ENCODE data around the gene GHRL. TPM values are rescaled to one million over a fixed set of nuclear protein-coding genes. Genes with fewer than 3 reads are reported as not detected.

Gene GHRL
- total RNA-seq, 5 donors from 2014 or later (not counting 1 experiment from before 2014, with no cell fraction given): 0.29 to 1.7 (median 0.61) TPM; not detected in 1

DNA sequence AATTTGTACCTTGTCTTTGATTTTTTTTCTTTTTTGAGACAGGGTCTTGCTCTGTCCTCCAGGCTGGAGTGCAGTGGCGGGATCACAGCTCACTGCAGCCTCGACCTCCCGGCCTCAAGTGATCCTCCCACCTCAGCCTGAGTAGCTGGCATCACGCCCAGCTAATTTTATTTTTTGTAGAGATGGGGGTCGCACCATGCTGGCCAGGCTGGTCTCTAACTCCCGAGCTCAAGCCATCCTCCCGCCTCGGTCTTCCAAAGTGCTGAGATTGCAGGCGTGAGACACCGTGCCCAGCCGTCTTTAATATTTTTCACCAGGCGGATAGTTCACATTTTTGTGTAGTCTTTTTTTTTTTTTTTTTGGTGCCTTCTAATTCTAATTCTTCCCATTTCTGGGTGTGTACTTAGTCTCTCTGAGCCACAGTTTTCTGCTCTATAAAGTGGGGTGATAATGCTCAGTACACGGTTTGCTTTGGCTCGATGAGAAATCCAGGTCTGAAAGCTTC lies 45.0 kb downstream of the GHRL start:
- WGBS (ENCODE audit: insufficient coverage): 0% methylated on average over 2 of the region's 14 CpGs
- H3K4me1 Mint-ChIP-seq: peaks cover 52 to 58% (median 55%) of the 10 kb centered on the region in 3 donors
- peaks cover 0 to 10% (median 5%) of the 10 kb centered on the region in 3 donors for H3K9me3 Mint-ChIP-seq
- Histone ChIP-seq H3K9me3 (no peaks in the 10 kb centered on the region), H3K4me3 (ENCODE audit: control insufficient read depth in 1 of 2, extremely low read depth in 1 of 2, low read length in 1 of 2) (peak overlapping the region; percentile 42 to 96), H3K36me3 (ENCODE audit: control insufficient read depth in 2 of 2, extremely low read depth in 1 of 2, insufficient read depth in 1 of 2, low read length in 1 of 2) (peaks cover 0 to 5% of the 10 kb centered on the region in 2 donors), H3K27ac (ENCODE audit: low read length) (peak overlapping the region; percentile 73), H3K27me3 (replicated peaks in 1 of 2; ENCODE audit: control insufficient read depth in 2 of 2, extremely low read depth in 1 of 2, insufficient read depth in 2 of 2, low read length in 1 of 2) (no peaks in the 10 kb centered on the region), H3K4me1 (ENCODE audit: control insufficient read depth in 1 of 2, extremely low read depth in 1 of 2, insufficient read depth in 2 of 2, low read length in 2 of 2) (peaks cover 30 to 53% of the 10 kb centered on the region in 2 experiments)
- no peak for ATAC-seq (replicated peaks in 1 of 4)
- peaks cover 25% of the 10 kb centered on the region for H3K36me3 Mint-ChIP-seq
- no peaks in the 10 kb centered on the region for H3K27me3 Mint-ChIP-seq
- H3K27ac Mint-ChIP-seq: peak overlapping the region; percentile 91 to 93
- ChIA-PET POLR2A (interaction anchor here (0.6 to 0.8 kb wide), 5 partner anchors 12 to 314 kb away, joined by 3 to 8 read pairs (median 5); partner anchors contain the start of genes CRELD1 (in 1 of the 2) and SEC13 (in 1 of the 2)), CTCF (interaction anchor here in 1 of 2 donors (0.7 to 2.5 kb wide), 4 partner anchors 16 to 316 kb away, joined by 3 to 20 read pairs (median 4); no protein-coding TSS in a partner anchor)
- DNase-seq: no peak
- H3K4me3 Mint-ChIP-seq: peak overlapping the region; percentile 74 to 92 (median 84)

DNA sequence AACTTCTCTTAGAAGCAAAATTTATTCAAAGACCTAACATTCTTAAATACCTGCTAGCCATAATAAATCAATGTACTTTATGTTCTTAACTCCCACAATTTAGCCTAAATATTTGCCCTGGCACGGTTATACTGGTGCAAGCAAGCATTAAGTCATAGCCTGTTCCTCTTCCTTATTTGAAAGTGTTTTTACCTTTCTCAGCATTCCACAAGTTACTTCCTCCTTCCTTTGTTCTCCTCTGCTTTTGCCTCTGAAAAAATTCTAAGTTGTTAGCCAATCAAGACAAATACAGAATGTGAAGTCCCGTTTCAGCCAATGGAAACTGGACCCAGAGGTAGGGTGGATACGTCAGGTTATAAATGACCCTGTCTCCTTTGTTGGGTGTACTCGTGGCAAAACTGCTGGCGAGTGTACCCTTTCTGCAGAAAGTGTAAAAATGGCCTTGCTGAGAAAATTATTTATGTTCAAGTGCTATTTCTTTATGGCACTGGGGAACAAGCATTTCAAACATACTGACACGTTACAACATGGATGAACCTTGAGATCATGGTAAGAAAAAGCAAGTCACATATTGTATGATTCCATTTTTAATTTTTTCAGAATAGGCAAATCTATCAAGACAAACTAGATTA lies 47.5 kb downstream of the GHRL start:
- ATAC-seq (replicated peaks in 1 of 4): no peak
- CTCF ChIA-PET: no interaction called here
- POLR2A ChIA-PET: no interaction called here

DNA sequence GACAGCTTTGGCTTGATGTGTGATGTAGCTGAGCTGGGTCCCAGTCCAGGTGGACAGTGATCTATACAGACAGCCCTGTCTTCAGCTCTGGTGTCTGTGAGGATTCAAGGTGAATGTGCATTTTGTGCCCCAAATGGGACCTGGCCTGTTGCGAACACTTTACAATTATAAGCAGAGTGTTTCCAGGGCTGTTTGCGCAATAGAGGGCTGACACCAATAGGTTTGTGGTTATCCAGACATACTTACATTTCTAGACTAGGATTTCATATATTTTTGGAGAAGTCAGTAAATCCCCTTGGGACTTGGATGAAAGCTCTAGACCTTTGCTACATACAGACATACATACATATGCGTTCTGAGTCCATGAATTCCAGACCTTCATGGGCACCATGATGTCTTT lies 48.7 kb downstream of the GHRL start:
- no CpG with 5 or more reads among the region's 3 CpGs for WGBS (ENCODE audit: insufficient coverage)
- no peaks in the 10 kb centered on the region for H3K27me3 Mint-ChIP-seq

More for the DNA sequence above, 47.5 kb downstream of the GHRL start:
- Histone ChIP-seq H3K27me3 (replicated peaks in 1 of 2; ENCODE audit: control insufficient read depth in 2 of 2, extremely low read depth in 1 of 2, insufficient read depth in 2 of 2, low read length in 1 of 2) (no peaks in the 10 kb centered on the region), H3K36me3 (ENCODE audit: control insufficient read depth in 2 of 2, extremely low read depth in 1 of 2, insufficient read depth in 1 of 2, low read length in 1 of 2) (no peaks in the 10 kb centered on the region), H3K4me1 (ENCODE audit: control insufficient read depth in 1 of 2, extremely low read depth in 1 of 2, insufficient read depth in 2 of 2, low read length in 2 of 2) (peaks cover 40 to 56% of the 10 kb centered on the region in 2 experiments), H3K27ac (ENCODE audit: low read length) (no peak overlapping the region), H3K4me3 (ENCODE audit: control insufficient read depth in 1 of 2, extremely low read depth in 1 of 2, low read length in 1 of 2) (no peak overlapping the region), H3K9me3 (no peaks in the 10 kb centered on the region)
- 93% methylated on average over 3 of the region's 6 CpGs for WGBS (ENCODE audit: insufficient coverage)
- no peak overlapping the region for H3K4me3 Mint-ChIP-seq
- DNase-seq: no peak
- H3K9me3 Mint-ChIP-seq: peaks cover 0 to 10% (median 5%) of the 10 kb centered on the region in 3 donors
- peaks cover 13% of the 10 kb centered on the region for H3K36me3 Mint-ChIP-seq
- H3K27ac Mint-ChIP-seq: peak overlapping the region in 1 of 2 donors; percentile 43
- H3K27me3 Mint-ChIP-seq: no peaks in the 10 kb centered on the region
- H3K4me1 Mint-ChIP-seq: peaks cover 50 to 53% (median 52%) of the 10 kb centered on the region in 3 donors

DNA sequence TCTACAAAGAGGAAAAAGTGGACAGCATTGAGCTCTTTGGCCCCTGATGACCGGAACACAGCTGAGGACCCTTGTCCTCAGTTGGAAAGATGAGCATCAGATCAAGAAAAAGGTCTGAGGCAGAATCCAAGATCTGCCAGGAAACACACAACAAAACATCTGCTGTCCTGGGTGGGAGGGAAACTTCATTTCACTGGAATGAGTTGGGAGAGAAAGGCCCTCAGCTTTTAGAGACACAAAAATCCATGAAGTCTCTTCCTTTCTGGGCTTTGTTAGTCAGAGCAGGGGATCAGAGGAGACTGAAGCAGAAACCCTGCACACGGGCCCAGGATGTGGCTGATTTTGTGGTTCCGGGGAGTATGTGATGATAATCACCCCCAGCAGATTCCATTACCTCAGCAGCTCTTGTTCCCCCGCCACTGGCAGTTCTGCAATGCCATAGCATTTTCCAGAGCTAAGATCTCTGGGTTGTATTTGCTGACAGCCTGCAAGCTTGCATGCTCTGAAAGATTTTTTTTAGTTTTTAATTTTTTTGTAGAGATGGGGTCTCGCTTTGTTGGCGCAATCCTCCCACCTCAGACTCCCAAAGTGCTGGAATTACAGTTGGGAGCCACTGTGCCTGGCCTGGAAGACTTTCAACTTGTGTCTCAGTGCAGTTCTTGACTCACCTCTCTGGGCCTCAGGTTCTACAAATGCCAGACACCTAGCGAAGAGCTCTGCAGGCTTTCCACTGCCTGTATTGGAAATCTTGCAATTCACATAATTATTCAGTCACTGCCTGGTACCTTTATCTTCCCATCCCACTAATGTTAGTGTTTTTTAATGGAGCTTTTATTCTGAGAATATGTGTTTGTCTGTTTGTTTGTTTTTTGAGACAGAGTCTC lies 50.3 kb downstream of the GHRL start:
- peaks cover 25% of the 10 kb centered on the region for H3K36me3 Mint-ChIP-seq
- no peaks in the 10 kb centered on the region for H3K9me3 ChIP-seq
- peak overlapping the region; percentile 57 to 77 (median 67) for H3K4me3 Mint-ChIP-seq
- POLR2A ChIA-PET: interaction anchor here (0.5 to 1.4 kb wide), 7 partner anchors 11 to 255 kb away, joined by 3 to 5 read pairs (median 4); no protein-coding TSS in a partner anchor
- peak overlapping the region; percentile 72 for H3K27ac ChIP-seq (ENCODE audit: low read length)
- H3K9me3 Mint-ChIP-seq: peaks cover 0 to 10% (median 5%) of the 10 kb centered on the region in 3 donors
- peaks cover 0 to 9% of the 10 kb centered on the region in 2 donors for H3K36me3 ChIP-seq (ENCODE audit: control insufficient read depth in 2 of 2, extremely low read depth in 1 of 2, insufficient read depth in 1 of 2, low read length in 1 of 2)
- H3K27ac Mint-ChIP-seq: peak overlapping the region; percentile 84 to 90
- H3K27me3 Mint-ChIP-seq: no peaks in the 10 kb centered on the region
- WGBS (ENCODE audit: insufficient coverage): 60% methylated on average over 1 of the region's 7 CpGs
- peaks cover 50 to 55% (median 53%) of the 10 kb centered on the region in 3 donors for H3K4me1 Mint-ChIP-seq
- H3K4me1 ChIP-seq (ENCODE audit: control insufficient read depth in 1 of 2, extremely low read depth in 1 of 2, insufficient read depth in 2 of 2, low read length in 2 of 2): peaks cover 41 to 57% of the 10 kb centered on the region in 2 experiments
- ATAC-seq (replicated peaks in 1 of 4): peak; percentile 91 to 99 (median 98)
- no peaks in the 10 kb centered on the region for H3K27me3 ChIP-seq (replicated peaks in 1 of 2; ENCODE audit: control insufficient read depth in 2 of 2, extremely low read depth in 1 of 2, insufficient read depth in 2 of 2, low read length in 1 of 2)
- H3K4me3 ChIP-seq (ENCODE audit: control insufficient read depth in 1 of 2, extremely low read depth in 1 of 2, low read length in 1 of 2): peak overlapping the region; percentile 7 to 26
- CTCF ChIA-PET: interaction anchor here (0.6 to 2.3 kb wide), 6 partner anchors 15 to 516 kb away, joined by 3 to 17 read pairs (median 5); no protein-coding TSS in a partner anchor
- peak; percentile 41 to 88 (median 67) for DNase-seq

More for the DNA sequence above, 48.7 kb downstream of the GHRL start:
- Mint-ChIP-seq H3K27ac (peak overlapping the region; percentile 12 to 29), H3K4me1 (peaks cover 47 to 50% (median 49%) of the 10 kb centered on the region in 3 donors), H3K36me3 (peaks cover 16% of the 10 kb centered on the region), H3K9me3 (peaks cover 0 to 10% (median 5%) of the 10 kb centered on the region in 3 donors), H3K4me3 (no peak overlapping the region)
- DNase-seq: no peak
- Histone ChIP-seq H3K27ac (ENCODE audit: low read length) (no peak overlapping the region), H3K27me3 (replicated peaks in 1 of 2; ENCODE audit: control insufficient read depth in 2 of 2, extremely low read depth in 1 of 2, insufficient read depth in 2 of 2, low read length in 1 of 2) (no peaks in the 10 kb centered on the region), H3K4me3 (ENCODE audit: control insufficient read depth in 1 of 2, extremely low read depth in 1 of 2, low read length in 1 of 2) (no peak overlapping the region), H3K4me1 (ENCODE audit: control insufficient read depth in 1 of 2, extremely low read depth in 1 of 2, insufficient read depth in 2 of 2, low read length in 2 of 2) (peaks cover 32 to 52% of the 10 kb centered on the region in 2 experiments), H3K9me3 (no peaks in the 10 kb centered on the region), H3K36me3 (ENCODE audit: control insufficient read depth in 2 of 2, extremely low read depth in 1 of 2, insufficient read depth in 1 of 2, low read length in 1 of 2) (peaks cover 0 to 5% of the 10 kb centered on the region in 2 donors)
- ChIA-PET POLR2A (interaction anchor here (0.5 kb wide), 2 partner anchors 22 to 49 kb away, joined by 3 to 9 read pairs; no protein-coding TSS in a partner anchor), CTCF (interaction anchor here in 1 of 2 donors (2.3 kb wide), 1 partner anchor 20 kb away, joined by 17 read pairs; no protein-coding TSS in a partner anchor)
- ATAC-seq (replicated peaks in 1 of 4): no peak

DNA sequence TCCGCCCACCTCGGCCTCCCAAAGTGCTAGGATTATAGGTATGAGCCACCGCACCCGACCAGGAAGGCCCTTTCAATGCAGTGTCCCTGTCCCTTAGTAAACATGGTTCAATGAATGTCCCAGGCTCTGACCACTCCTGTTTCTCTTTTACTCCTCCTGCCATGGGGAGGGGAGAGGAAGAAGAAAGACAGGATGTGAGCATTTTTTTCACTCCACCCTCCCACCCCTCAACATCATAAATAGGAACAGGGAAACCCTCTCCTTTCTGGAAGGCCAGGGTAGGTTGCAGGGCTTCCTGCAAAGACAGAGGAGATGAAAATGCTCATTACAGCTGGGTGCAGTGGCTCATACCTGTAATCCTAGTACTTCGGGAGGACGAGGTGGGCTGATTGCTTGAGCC lies 51.9 kb downstream of the GHRL start:
- Mint-ChIP-seq H3K9me3 (peaks cover 0 to 7% (median 2%) of the 10 kb centered on the region in 3 donors), H3K36me3 (peaks cover 30% of the 10 kb centered on the region), H3K27me3 (no peaks in the 10 kb centered on the region), H3K27ac (peak overlapping the region; percentile 58 to 59), H3K4me1 (peaks cover 48 to 60% (median 59%) of the 10 kb centered on the region in 3 donors), H3K4me3 (no peak overlapping the region)
- Histone ChIP-seq H3K27ac (ENCODE audit: low read length) (peak overlapping the region; percentile 19), H3K27me3 (replicated peaks in 1 of 2; ENCODE audit: control insufficient read depth in 2 of 2, extremely low read depth in 1 of 2, insufficient read depth in 2 of 2, low read length in 1 of 2) (no peaks in the 10 kb centered on the region), H3K9me3 (no peaks in the 10 kb centered on the region), H3K4me1 (ENCODE audit: control insufficient read depth in 1 of 2, extremely low read depth in 1 of 2, insufficient read depth in 2 of 2, low read length in 2 of 2) (peaks cover 40 to 56% of the 10 kb centered on the region in 2 experiments), H3K4me3 (ENCODE audit: control insufficient read depth in 1 of 2, extremely low read depth in 1 of 2, low read length in 1 of 2) (no peak overlapping the region), H3K36me3 (ENCODE audit: control insufficient read depth in 2 of 2, extremely low read depth in 1 of 2, insufficient read depth in 1 of 2, low read length in 1 of 2) (peaks cover 4 to 15% of the 10 kb centered on the region in 2 donors)
- ATAC-seq (replicated peaks in 1 of 4) (no peak), DNase-seq (no peak)
- WGBS (ENCODE audit: insufficient coverage): 100% methylated on average over 2 of the region's 6 CpGs
- ChIA-PET POLR2A (interaction anchor here in 1 of 2 donors (0.7 kb wide), 1 partner anchor 88 kb away, joined by 9 read pairs; no protein-coding TSS in a partner anchor), CTCF (no interaction called here)
